ENCODE measurements around the gene RABGAP1L.

- TF ChIP-seq CTCF (conservative IDR thresholded peaks at IDR 0.05; ENCODE audit: low read depth, low read length) (no peak), POLR2A (IDR thresholded peaks at IDR 0.05; ENCODE audit: low read depth, low read length) (no peak), MXI1 (IDR thresholded peaks at IDR 0.05; ENCODE audit: borderline replicate concordance, low read depth, low read length) (no peak), RAD21 (IDR thresholded peaks at IDR 0.05; ENCODE audit: low read length) (no peak), SMC3 (IDR thresholded peaks at IDR 0.05; ENCODE audit: low read depth, low read length) (no peak), RCOR1 (IDR thresholded peaks at IDR 0.05; ENCODE audit: insufficient replicate concordance, low read length) (no peak), FOS (IDR thresholded peaks at IDR 0.05; ENCODE audit: low read depth, low read length) (no peak), RFX5 (IDR thresholded peaks at IDR 0.05; ENCODE audit: low read depth, low read length) (no peak), CEBPB (IDR thresholded peaks at IDR 0.05; ENCODE audit: low read depth, low read length) (no peak), USF2 (IDR thresholded peaks at IDR 0.05; ENCODE audit: low read depth, low read length) (no peak), NFE2L2 (IDR thresholded peaks at IDR 0.05; ENCODE audit: low read depth, low read length) (no peak), MAFK (IDR thresholded peaks at IDR 0.05; ENCODE audit: low read depth, low read length) (no peak)
- TF ChIP-seq, protein P1, sequence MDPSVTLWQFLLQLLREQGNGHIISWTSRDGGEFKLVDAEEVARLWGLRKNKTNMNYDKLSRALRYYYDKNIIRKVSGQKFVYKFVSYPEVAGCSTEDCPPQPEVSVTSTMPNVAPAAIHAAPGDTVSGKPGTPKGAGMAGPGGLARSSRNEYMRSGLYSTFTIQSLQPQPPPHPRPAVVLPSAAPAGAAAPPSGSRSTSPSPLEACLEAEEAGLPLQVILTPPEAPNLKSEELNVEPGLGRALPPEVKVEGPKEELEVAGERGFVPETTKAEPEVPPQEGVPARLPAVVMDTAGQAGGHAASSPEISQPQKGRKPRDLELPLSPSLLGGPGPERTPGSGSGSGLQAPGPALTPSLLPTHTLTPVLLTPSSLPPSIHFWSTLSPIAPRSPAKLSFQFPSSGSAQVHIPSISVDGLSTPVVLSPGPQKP (IDR thresholded peaks at IDR 0.05; ENCODE audit: borderline replicate concordance, low read depth, low read length), result no peak
Measured at GRCh38 chr1:174971466-174971865, 812.1 kb downstream of the RABGAP1L start.
